HG02623 (cell line): ENCODE measurements around the gene BRMS1.
A peak's percentile ranks its signal among the peaks of the same experiment; 100 is the strongest.

Experiments
- ATAC-seq: cut with Tn5 transposase; IDR thresholded peaks from one replicate; pipeline ENCODE4 v1.9.1; 2021; ENCODE audit warnings: moderate library complexity; ENCODE audit not compliant: unreplicated experiment

Gene BRMS1

GRCh38 chr11:66288671-66289547 lies 56.0 kb downstream of the BRMS1 start, which contains the start of gene YIF1A:
Gene YIF1A, minus strand, starts transcription at chr11:66289143. Its CDS starts 158 bp downstream, at chr11:66288985.
- peak; percentile 89 for ATAC-seq

- no peak for ATAC-seq
Measured at GRCh38 chr11:66287889-66288670, 56.8 kb downstream of the BRMS1 start.
